ENCODE measurements around the gene WRAP73.

DNA sequence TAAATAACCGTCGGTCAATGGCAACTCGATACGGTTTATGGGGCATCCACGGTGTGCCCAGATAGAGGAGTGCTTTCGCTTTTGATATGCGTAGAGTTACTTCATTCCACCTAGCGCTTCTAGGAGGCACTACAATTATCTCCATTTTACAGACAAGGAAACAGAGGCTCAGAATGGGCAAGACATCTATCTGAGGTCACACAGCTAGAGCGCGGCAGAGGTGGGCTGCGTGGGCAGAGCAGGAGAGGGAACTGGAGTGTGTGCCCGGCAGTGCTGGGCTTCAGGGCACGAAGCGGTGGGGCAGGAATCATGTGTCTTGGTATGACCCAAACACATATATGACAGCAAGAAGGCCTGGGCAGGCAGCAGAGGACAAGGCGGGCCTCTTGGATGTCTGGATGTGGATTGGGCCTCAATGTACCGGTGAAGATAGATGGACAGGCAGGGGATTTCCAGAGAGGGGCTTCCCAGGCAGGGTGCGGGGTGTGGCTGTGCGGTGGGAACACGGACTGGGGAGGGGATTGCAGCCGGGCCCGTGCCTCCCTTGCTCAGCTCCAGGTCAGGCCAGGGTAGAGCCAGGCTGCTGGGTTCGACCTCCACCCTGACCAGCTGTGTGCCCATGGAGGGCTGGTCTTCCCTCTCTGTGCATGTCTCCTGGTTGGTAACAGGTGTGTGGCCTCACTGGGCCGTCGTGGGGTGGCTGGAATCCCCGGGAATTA is 23.6 kb upstream of the WRAP73 start:
- TF ChIP-seq, protein P1, sequence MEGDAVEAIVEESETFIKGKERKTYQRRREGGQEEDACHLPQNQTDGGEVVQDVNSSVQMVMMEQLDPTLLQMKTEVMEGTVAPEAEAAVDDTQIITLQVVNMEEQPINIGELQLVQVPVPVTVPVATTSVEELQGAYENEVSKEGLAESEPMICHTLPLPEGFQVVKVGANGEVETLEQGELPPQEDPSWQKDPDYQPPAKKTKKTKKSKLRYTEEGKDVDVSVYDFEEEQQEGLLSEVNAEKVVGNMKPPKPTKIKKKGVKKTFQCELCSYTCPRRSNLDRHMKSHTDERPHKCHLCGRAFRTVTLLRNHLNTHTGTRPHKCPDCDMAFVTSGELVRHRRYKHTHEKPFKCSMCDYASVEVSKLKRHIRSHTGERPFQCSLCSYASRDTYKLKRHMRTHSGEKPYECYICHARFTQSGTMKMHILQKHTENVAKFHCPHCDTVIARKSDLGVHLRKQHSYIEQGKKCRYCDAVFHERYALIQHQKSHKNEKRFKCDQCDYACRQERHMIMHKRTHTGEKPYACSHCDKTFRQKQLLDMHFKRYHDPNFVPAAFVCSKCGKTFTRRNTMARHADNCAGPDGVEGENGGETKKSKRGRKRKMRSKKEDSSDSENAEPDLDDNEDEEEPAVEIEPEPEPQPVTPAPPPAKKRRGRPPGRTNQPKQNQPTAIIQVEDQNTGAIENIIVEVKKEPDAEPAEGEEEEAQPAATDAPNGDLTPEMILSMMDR (IDR thresholded peaks at IDR 0.05): no peak
- TF ChIP-seq POLR2AphosphoS5 (IDR thresholded peaks at IDR 0.05) (no peak), POLR2A (IDR thresholded peaks at IDR 0.05) (no peak)
